ENCODE results near the gene COLEC11.

DNA sequence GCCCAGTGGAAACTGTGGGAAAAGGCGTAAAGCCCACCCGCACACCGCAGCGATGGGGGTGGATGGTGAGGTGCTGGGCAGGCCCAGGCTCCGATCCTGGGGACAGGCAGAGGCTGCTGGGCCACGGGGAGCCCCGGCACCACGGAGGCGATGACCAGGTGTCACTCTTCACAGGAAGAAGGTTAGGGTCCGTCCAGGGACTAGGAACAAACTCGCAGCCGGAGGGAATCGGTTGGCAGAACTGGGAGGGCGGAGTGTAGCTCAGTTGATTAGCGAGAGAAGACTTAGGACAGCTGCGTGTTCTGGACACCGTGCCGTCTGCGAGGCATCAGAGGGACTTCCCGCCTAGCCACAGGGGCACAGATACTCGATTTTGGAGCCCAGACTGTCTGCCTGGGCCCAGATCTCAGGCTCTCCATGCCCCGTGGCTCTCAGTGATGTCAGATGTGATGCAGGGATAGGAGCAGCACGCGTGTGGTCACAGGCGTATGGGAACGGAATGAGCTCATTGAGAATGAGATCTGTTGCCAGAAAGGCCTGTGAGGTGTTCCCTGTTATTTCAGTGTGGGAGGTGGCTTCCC is 47.0 kb downstream of the COLEC11 start:
- TF ChIP-seq, protein P1, sequence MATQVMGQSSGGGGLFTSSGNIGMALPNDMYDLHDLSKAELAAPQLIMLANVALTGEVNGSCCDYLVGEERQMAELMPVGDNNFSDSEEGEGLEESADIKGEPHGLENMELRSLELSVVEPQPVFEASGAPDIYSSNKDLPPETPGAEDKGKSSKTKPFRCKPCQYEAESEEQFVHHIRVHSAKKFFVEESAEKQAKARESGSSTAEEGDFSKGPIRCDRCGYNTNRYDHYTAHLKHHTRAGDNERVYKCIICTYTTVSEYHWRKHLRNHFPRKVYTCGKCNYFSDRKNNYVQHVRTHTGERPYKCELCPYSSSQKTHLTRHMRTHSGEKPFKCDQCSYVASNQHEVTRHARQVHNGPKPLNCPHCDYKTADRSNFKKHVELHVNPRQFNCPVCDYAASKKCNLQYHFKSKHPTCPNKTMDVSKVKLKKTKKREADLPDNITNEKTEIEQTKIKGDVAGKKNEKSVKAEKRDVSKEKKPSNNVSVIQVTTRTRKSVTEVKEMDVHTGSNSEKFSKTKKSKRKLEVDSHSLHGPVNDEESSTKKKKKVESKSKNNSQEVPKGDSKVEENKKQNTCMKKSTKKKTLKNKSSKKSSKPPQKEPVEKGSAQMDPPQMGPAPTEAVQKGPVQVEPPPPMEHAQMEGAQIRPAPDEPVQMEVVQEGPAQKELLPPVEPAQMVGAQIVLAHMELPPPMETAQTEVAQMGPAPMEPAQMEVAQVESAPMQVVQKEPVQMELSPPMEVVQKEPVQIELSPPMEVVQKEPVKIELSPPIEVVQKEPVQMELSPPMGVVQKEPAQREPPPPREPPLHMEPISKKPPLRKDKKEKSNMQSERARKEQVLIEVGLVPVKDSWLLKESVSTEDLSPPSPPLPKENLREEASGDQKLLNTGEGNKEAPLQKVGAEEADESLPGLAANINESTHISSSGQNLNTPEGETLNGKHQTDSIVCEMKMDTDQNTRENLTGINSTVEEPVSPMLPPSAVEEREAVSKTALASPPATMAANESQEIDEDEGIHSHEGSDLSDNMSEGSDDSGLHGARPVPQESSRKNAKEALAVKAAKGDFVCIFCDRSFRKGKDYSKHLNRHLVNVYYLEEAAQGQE (IDR thresholded peaks at IDR 0.05; ENCODE audit: low read depth), result no peak
- TF ChIP-seq CEBPB (IDR thresholded peaks at IDR 0.05) (no peak), ZBTB7A (IDR thresholded peaks at IDR 0.05; ENCODE audit: low read depth) (no peak), YY1 (IDR thresholded peaks at IDR 0.05; ENCODE audit: low read depth) (no peak), RAD21 (IDR thresholded peaks at IDR 0.05; ENCODE audit: low read depth) (no peak), EP300 (IDR thresholded peaks at IDR 0.05; ENCODE audit: borderline replicate concordance) (no peak), EGR1 (IDR thresholded peaks at IDR 0.05) (no peak), TEAD4 (IDR thresholded peaks at IDR 0.05) (no peak), TCF12 (IDR thresholded peaks at IDR 0.05; ENCODE audit: low read depth) (no peak)
- TF ChIP-seq, protein P2, sequence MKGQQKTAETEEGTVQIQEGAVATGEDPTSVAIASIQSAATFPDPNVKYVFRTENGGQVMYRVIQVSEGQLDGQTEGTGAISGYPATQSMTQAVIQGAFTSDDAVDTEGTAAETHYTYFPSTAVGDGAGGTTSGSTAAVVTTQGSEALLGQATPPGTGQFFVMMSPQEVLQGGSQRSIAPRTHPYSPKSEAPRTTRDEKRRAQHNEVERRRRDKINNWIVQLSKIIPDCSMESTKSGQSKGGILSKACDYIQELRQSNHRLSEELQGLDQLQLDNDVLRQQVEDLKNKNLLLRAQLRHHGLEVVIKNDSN (IDR thresholded peaks at IDR 0.05), result no peak
- TF ChIP-seq, protein P3, sequence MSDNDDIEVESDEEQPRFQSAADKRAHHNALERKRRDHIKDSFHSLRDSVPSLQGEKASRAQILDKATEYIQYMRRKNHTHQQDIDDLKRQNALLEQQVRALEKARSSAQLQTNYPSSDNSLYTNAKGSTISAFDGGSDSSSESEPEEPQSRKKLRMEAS (IDR thresholded peaks at IDR 0.05), result no peak
